Stomach (tissue), 4 donors: ENCODE data around the gene ADCY5.

Source experiments
- CTCF ChIP-seq, 7 experiments: fragments of 450-650 bp in 4 of 7; fragments of 200-600 bp in 3 of 7; sonication (generic) in 3 of 7; IDR thresholded peaks; one replicate each; pipeline ENCODE4 v1.5.1; 2016 to 2019; ENCODE audit warnings: antibody characterized with exemption in 7 of 7, control low read depth in 2 of 7, mild to moderate bottlenecking in 1 of 7
- EP300 ChIP-seq: sonication (generic); formaldehyde crosslinking; IDR thresholded peaks from one replicate; pipeline ENCODE4 v1.6.1; 2017; ENCODE audit warnings: antibody characterized with exemption

- no peak for TF ChIP-seq CTCF (IDR thresholded peaks at IDR 0.05)
- TF ChIP-seq EP300, result no peak
These were observed 127.1 kb downstream of the ADCY5 start for GRCh38 chr3:123321806-123322205.
